ENCODE results near the gene CEP112. TPM values are rescaled to one million over a fixed set of nuclear protein-coding genes. Genes with fewer than 3 reads are reported as not detected.

The CEP112 gene
- total and polyA plus RNA-seq, 2 of the 8 experiments (the other 6 are each of a cell fraction or from before 2014, with no cell fraction given), result 0.62 to 3.1 TPM

DNA sequence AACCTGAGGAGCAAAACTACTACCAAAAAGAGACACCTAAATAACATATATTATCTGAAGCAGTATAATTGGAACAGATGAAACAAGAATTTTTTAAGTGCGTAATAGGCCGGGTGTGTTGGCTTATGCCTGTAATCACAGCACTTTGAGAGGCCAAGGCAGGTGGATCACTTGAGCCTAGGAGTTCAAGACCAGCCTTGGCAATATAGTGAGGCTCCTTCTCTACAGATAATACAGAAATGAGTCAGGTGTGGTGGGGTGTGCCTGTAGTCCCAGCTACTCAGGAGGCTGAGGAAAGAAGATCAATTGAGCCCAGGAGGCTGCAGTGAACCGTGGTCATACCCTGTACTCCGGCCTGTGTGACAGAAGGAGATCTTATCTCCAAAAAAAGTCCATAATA, 336.3 kb downstream of the CEP112 start (continued):
- TF ChIP-seq, protein P1, sequence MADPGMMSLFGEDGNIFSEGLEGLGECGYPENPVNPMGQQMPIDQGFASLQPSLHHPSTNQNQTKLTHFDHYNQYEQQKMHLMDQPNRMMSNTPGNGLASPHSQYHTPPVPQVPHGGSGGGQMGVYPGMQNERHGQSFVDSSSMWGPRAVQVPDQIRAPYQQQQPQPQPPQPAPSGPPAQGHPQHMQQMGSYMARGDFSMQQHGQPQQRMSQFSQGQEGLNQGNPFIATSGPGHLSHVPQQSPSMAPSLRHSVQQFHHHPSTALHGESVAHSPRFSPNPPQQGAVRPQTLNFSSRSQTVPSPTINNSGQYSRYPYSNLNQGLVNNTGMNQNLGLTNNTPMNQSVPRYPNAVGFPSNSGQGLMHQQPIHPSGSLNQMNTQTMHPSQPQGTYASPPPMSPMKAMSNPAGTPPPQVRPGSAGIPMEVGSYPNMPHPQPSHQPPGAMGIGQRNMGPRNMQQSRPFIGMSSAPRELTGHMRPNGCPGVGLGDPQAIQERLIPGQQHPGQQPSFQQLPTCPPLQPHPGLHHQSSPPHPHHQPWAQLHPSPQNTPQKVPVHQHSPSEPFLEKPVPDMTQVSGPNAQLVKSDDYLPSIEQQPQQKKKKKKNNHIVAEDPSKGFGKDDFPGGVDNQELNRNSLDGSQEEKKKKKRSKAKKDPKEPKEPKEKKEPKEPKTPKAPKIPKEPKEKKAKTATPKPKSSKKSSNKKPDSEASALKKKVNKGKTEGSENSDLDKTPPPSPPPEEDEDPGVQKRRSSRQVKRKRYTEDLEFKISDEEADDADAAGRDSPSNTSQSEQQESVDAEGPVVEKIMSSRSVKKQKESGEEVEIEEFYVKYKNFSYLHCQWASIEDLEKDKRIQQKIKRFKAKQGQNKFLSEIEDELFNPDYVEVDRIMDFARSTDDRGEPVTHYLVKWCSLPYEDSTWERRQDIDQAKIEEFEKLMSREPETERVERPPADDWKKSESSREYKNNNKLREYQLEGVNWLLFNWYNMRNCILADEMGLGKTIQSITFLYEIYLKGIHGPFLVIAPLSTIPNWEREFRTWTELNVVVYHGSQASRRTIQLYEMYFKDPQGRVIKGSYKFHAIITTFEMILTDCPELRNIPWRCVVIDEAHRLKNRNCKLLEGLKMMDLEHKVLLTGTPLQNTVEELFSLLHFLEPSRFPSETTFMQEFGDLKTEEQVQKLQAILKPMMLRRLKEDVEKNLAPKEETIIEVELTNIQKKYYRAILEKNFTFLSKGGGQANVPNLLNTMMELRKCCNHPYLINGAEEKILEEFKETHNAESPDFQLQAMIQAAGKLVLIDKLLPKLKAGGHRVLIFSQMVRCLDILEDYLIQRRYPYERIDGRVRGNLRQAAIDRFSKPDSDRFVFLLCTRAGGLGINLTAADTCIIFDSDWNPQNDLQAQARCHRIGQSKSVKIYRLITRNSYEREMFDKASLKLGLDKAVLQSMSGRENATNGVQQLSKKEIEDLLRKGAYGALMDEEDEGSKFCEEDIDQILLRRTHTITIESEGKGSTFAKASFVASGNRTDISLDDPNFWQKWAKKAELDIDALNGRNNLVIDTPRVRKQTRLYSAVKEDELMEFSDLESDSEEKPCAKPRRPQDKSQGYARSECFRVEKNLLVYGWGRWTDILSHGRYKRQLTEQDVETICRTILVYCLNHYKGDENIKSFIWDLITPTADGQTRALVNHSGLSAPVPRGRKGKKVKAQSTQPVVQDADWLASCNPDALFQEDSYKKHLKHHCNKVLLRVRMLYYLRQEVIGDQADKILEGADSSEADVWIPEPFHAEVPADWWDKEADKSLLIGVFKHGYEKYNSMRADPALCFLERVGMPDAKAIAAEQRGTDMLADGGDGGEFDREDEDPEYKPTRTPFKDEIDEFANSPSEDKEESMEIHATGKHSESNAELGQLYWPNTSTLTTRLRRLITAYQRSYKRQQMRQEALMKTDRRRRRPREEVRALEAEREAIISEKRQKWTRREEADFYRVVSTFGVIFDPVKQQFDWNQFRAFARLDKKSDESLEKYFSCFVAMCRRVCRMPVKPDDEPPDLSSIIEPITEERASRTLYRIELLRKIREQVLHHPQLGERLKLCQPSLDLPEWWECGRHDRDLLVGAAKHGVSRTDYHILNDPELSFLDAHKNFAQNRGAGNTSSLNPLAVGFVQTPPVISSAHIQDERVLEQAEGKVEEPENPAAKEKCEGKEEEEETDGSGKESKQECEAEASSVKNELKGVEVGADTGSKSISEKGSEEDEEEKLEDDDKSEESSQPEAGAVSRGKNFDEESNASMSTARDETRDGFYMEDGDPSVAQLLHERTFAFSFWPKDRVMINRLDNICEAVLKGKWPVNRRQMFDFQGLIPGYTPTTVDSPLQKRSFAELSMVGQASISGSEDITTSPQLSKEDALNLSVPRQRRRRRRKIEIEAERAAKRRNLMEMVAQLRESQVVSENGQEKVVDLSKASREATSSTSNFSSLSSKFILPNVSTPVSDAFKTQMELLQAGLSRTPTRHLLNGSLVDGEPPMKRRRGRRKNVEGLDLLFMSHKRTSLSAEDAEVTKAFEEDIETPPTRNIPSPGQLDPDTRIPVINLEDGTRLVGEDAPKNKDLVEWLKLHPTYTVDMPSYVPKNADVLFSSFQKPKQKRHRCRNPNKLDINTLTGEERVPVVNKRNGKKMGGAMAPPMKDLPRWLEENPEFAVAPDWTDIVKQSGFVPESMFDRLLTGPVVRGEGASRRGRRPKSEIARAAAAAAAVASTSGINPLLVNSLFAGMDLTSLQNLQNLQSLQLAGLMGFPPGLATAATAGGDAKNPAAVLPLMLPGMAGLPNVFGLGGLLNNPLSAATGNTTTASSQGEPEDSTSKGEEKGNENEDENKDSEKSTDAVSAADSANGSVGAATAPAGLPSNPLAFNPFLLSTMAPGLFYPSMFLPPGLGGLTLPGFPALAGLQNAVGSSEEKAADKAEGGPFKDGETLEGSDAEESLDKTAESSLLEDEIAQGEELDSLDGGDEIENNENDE (IDR thresholded peaks at IDR 0.05; ENCODE audit: insufficient replicate concordance, low read length), result no peak
- no peak for TF ChIP-seq GTF2F1 (IDR thresholded peaks at IDR 0.05; ENCODE audit: borderline replicate concordance, low read depth, low read length)
- no peak for TF ChIP-seq KDM1A (IDR thresholded peaks at IDR 0.05; ENCODE audit: borderline replicate concordance, low read length)
- no peak for TF ChIP-seq CBX5 (IDR thresholded peaks at IDR 0.05; ENCODE audit: low read depth, low read length)
- no peak for TF ChIP-seq SIRT6 (IDR thresholded peaks at IDR 0.05; ENCODE audit: low read length)
- TF ChIP-seq, protein P2, sequence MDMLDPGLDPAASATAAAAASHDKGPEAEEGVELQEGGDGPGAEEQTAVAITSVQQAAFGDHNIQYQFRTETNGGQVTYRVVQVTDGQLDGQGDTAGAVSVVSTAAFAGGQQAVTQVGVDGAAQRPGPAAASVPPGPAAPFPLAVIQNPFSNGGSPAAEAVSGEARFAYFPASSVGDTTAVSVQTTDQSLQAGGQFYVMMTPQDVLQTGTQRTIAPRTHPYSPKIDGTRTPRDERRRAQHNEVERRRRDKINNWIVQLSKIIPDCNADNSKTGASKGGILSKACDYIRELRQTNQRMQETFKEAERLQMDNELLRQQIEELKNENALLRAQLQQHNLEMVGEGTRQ (IDR thresholded peaks at IDR 0.05; ENCODE audit: low read length), result no peak
- TF ChIP-seq POLR2A (IDR thresholded peaks at IDR 0.05; ENCODE audit: control extremely low read depth in 1 of 2, low read depth in 2 of 2, low read length in 2 of 2), result no peak
- TF ChIP-seq POU5F1 (IDR thresholded peaks at IDR 0.05; ENCODE audit: low read depth, low read length), result no peak
- no peak for TF ChIP-seq TEAD4 (IDR thresholded peaks at IDR 0.05; ENCODE audit: low read depth, low read length)
- TF ChIP-seq SP2 (IDR thresholded peaks at IDR 0.05; ENCODE audit: low read length), result no peak

All from H1 (cell line).